Measurements from ENCODE around the gene NCAM1.

NCAM1 gene

GRCh38 chr11:113249491-113249763 is 288.2 kb downstream of the NCAM1 start:
- CTCF ChIA-PET = no interaction called here
- POLR2A ChIA-PET = no interaction called here
- no peak for TF ChIP-seq FOXA1 (IDR thresholded peaks at IDR 0.05)
- no peak for TF ChIP-seq BHLHE40 (IDR thresholded peaks at IDR 0.05; ENCODE audit: borderline replicate concordance)
- no peak for TF ChIP-seq NFRKB (IDR thresholded peaks at IDR 0.05)
- no peak for TF ChIP-seq LEF1 (IDR thresholded peaks at IDR 0.05; ENCODE audit: borderline replicate concordance)
- no peak for TF ChIP-seq FOXK2 (IDR thresholded peaks at IDR 0.05)
- TF ChIP-seq PKNOX1 (IDR thresholded peaks at IDR 0.05) = no peak
- DNase-seq (ENCODE audit: extremely low spot score) = no peak

- no peak for TF ChIP-seq ELF4 (IDR thresholded peaks at IDR 0.05)
- TF ChIP-seq ZNF384 (IDR thresholded peaks at IDR 0.05) = no peak
- no peak for TF ChIP-seq HDGF (IDR thresholded peaks at IDR 0.05; ENCODE audit: borderline replicate concordance)
- no peak for TF ChIP-seq BHLHE40 (IDR thresholded peaks at IDR 0.05; ENCODE audit: borderline replicate concordance)
- TF ChIP-seq LEF1 (IDR thresholded peaks at IDR 0.05; ENCODE audit: borderline replicate concordance) = no peak
- TF ChIP-seq TARDBP (IDR thresholded peaks at IDR 0.05) = no peak
- no peak for TF ChIP-seq FOXM1 (IDR thresholded peaks at IDR 0.05; ENCODE audit: borderline replicate concordance)
- TF ChIP-seq FOXA1 (IDR thresholded peaks at IDR 0.05) = no peak
- no peak for TF ChIP-seq SUZ12 (IDR thresholded peaks at IDR 0.05)
- TF ChIP-seq SP1 (IDR thresholded peaks at IDR 0.05) = no peak
- TF ChIP-seq CTBP1 (IDR thresholded peaks at IDR 0.05; ENCODE audit: borderline replicate concordance) = no peak
- TF ChIP-seq FOXK2 (IDR thresholded peaks at IDR 0.05) = no peak
- TF ChIP-seq ARNT (IDR thresholded peaks at IDR 0.05) = no peak
- TF ChIP-seq PKNOX1 (IDR thresholded peaks at IDR 0.05) = no peak
- POLR2A ChIA-PET = no interaction called here
- CTCF ChIA-PET = no interaction called here
- DNase-seq (ENCODE audit: extremely low spot score) = no peak
Measured at GRCh38 chr11:113249786-113250185, 288.6 kb downstream of the NCAM1 start.

- TF ChIP-seq TARDBP (IDR thresholded peaks at IDR 0.05) (no peak), FOXA1 (IDR thresholded peaks at IDR 0.05) (no peak), CTBP1 (IDR thresholded peaks at IDR 0.05; ENCODE audit: borderline replicate concordance) (no peak), FOXK2 (IDR thresholded peaks at IDR 0.05) (no peak), LEF1 (IDR thresholded peaks at IDR 0.05; ENCODE audit: borderline replicate concordance) (no peak), BHLHE40 (IDR thresholded peaks at IDR 0.05; ENCODE audit: borderline replicate concordance) (no peak), NFRKB (IDR thresholded peaks at IDR 0.05) (no peak), HDGF (IDR thresholded peaks at IDR 0.05; ENCODE audit: borderline replicate concordance) (no peak), SUZ12 (IDR thresholded peaks at IDR 0.05) (no peak), SP1 (IDR thresholded peaks at IDR 0.05) (no peak), PKNOX1 (IDR thresholded peaks at IDR 0.05) (no peak), ARNT (IDR thresholded peaks at IDR 0.05) (no peak), FOXM1 (IDR thresholded peaks at IDR 0.05; ENCODE audit: borderline replicate concordance) (no peak), ELF4 (IDR thresholded peaks at IDR 0.05) (no peak), L3MBTL2 (conservative IDR thresholded peaks at IDR 0.05) (no peak), ZNF384 (IDR thresholded peaks at IDR 0.05) (no peak)
- POLR2A ChIA-PET = no interaction called here
- CTCF ChIA-PET = no interaction called here
- DNase-seq (ENCODE audit: extremely low spot score) = no peak
Measured at GRCh38 chr11:113251281-113251680, 290.1 kb downstream of the NCAM1 start.

GRCh38 chr11:113253406-113253805 is 292.2 kb downstream of the NCAM1 start:
- ChIA-PET CTCF (no interaction called here), POLR2A (no interaction called here)

GRCh38 chr11:113255096-113255495 is 293.9 kb downstream of the NCAM1 start:
- CTCF ChIA-PET = no interaction called here
- TF ChIP-seq FOXK2 (IDR thresholded peaks at IDR 0.05) = no peak
- POLR2A ChIA-PET = no interaction called here
- DNase-seq (ENCODE audit: extremely low spot score) = no peak

More at GRCh38 chr11:113253406-113253805, 292.2 kb downstream of the NCAM1 start:
- no peak for TF ChIP-seq SUZ12 (IDR thresholded peaks at IDR 0.05)
- DNase-seq (ENCODE audit: extremely low spot score) = no peak

- TF ChIP-seq FOXK2 (IDR thresholded peaks at IDR 0.05) (no peak), ARNT (IDR thresholded peaks at IDR 0.05) (no peak), FOXM1 (IDR thresholded peaks at IDR 0.05; ENCODE audit: borderline replicate concordance) (no peak), ELF4 (IDR thresholded peaks at IDR 0.05) (no peak), PKNOX1 (IDR thresholded peaks at IDR 0.05) (no peak), TARDBP (IDR thresholded peaks at IDR 0.05) (no peak), SUZ12 (IDR thresholded peaks at IDR 0.05) (no peak), FOXA1 (IDR thresholded peaks at IDR 0.05) (no peak), SP1 (IDR thresholded peaks at IDR 0.05) (no peak), LEF1 (IDR thresholded peaks at IDR 0.05; ENCODE audit: borderline replicate concordance) (no peak), CTBP1 (IDR thresholded peaks at IDR 0.05; ENCODE audit: borderline replicate concordance) (no peak), NFRKB (IDR thresholded peaks at IDR 0.05) (no peak), ZNF384 (IDR thresholded peaks at IDR 0.05) (no peak), HDGF (IDR thresholded peaks at IDR 0.05; ENCODE audit: borderline replicate concordance) (no peak), L3MBTL2 (conservative IDR thresholded peaks at IDR 0.05) (no peak), BHLHE40 (IDR thresholded peaks at IDR 0.05; ENCODE audit: borderline replicate concordance) (no peak)
- CTCF ChIA-PET = no interaction called here
Measured at GRCh38 chr11:113255741-113256140, 294.5 kb downstream of the NCAM1 start.

More at GRCh38 chr11:113255741-113256140, 294.5 kb downstream of the NCAM1 start:
- DNase-seq (ENCODE audit: extremely low spot score) = no peak
- POLR2A ChIA-PET = no interaction called here
